ENCODE measurements around the gene TRPM5.

- no peak for TF ChIP-seq CTCF (IDR thresholded peaks at IDR 0.05)
- TF ChIP-seq POLR2A (IDR thresholded peaks at IDR 0.05) = no peak
Measured at GRCh38 chr11:2461956-2462542, 17.7 kb upstream of the TRPM5 start.

All from Peyer's patch (tissue), 4 donors.